ENCODE results near the gene C20orf96. TPM values are rescaled to one million over a fixed set of nuclear protein-coding genes. Genes with fewer than 3 reads are reported as not detected.

Gene C20orf96
- total RNA-seq, 1 donor from 2014 or later: 27.5 TPM

- no peak overlapping the region for H3K27ac Mint-ChIP-seq (ENCODE audit: unreplicated experiment)
- no peaks in the 10 kb centered on the region for H3K9me3 Mint-ChIP-seq (ENCODE audit: unreplicated experiment)
- H3K36me3 Mint-ChIP-seq (ENCODE audit: low read depth, unreplicated experiment): no peaks in the 10 kb centered on the region
- peaks cover 8% of the 10 kb centered on the region for H3K27me3 Mint-ChIP-seq (ENCODE audit: unreplicated experiment)
- DNase-seq (ENCODE audit: low spot score): no peak
- peaks cover 8% of the 10 kb centered on the region for H3K4me1 Mint-ChIP-seq (ENCODE audit: unreplicated experiment)
- H3K4me3 Mint-ChIP-seq (ENCODE audit: unreplicated experiment): no peak overlapping the region
- TF ChIP-seq, protein P1, sequence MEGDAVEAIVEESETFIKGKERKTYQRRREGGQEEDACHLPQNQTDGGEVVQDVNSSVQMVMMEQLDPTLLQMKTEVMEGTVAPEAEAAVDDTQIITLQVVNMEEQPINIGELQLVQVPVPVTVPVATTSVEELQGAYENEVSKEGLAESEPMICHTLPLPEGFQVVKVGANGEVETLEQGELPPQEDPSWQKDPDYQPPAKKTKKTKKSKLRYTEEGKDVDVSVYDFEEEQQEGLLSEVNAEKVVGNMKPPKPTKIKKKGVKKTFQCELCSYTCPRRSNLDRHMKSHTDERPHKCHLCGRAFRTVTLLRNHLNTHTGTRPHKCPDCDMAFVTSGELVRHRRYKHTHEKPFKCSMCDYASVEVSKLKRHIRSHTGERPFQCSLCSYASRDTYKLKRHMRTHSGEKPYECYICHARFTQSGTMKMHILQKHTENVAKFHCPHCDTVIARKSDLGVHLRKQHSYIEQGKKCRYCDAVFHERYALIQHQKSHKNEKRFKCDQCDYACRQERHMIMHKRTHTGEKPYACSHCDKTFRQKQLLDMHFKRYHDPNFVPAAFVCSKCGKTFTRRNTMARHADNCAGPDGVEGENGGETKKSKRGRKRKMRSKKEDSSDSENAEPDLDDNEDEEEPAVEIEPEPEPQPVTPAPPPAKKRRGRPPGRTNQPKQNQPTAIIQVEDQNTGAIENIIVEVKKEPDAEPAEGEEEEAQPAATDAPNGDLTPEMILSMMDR (IDR thresholded peaks at IDR 0.05; ENCODE audit: unreplicated experiment): no peak
These were observed 37.7 kb downstream of the C20orf96 start for GRCh38 chr20:252801-253200.

DNA sequence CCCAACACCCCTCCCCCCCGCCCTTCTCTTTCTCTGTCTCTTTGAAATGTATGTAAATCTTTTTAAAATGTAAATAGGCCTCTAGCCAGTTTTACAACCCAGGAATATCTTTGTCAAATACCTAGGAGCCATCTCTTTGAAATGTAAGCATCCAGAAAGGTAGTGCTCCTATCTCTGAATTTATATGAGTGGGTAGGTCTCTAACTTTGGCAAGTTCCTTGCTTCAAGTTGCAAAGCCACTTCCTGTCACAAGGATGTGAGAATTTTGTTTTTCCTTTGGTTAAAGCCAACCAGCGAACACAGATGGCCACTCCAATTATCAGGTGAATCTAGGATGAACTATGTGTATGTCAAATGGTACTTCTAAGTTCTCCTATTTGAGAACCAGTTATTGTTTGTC is 39.2 kb downstream of the C20orf96 start:
- DNase-seq (ENCODE audit: low spot score): no peak
- Mint-ChIP-seq H3K27me3 (ENCODE audit: unreplicated experiment) (peaks cover 8% of the 10 kb centered on the region), H3K4me1 (ENCODE audit: unreplicated experiment) (peaks cover 8% of the 10 kb centered on the region), H3K4me3 (ENCODE audit: unreplicated experiment) (no peak overlapping the region), H3K27ac (ENCODE audit: unreplicated experiment) (no peak overlapping the region), H3K36me3 (ENCODE audit: low read depth, unreplicated experiment) (no peaks in the 10 kb centered on the region), H3K9me3 (ENCODE audit: unreplicated experiment) (no peaks in the 10 kb centered on the region)
- TF ChIP-seq, protein P1 (IDR thresholded peaks at IDR 0.05; ENCODE audit: unreplicated experiment): no peak

DNA sequence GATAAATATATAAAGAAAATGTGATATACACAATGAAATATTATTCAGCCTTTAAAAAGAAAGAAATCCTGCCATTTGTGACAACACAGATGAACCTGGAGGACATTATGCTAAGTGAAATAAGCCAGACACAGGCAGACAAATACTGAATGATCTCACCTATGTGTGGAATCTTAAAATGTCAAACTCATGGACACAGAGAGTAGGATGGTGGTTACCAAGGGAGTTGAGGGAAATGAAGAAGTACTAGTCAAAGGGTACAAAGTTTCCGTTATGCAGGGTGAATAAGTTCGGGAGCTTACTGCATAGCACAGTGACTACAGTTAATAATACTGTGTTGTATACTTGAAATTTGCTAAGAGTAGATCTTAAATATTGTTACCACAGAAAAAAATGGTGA is 47.6 kb downstream of the C20orf96 start:
- Mint-ChIP-seq H3K9me3 (ENCODE audit: unreplicated experiment) (no peaks in the 10 kb centered on the region), H3K4me1 (ENCODE audit: unreplicated experiment) (no peaks in the 10 kb centered on the region), H3K4me3 (ENCODE audit: unreplicated experiment) (no peak overlapping the region), H3K27ac (ENCODE audit: unreplicated experiment) (no peak overlapping the region), H3K36me3 (ENCODE audit: low read depth, unreplicated experiment) (no peaks in the 10 kb centered on the region), H3K27me3 (ENCODE audit: unreplicated experiment) (peaks cover 5% of the 10 kb centered on the region)
- TF ChIP-seq, protein P1 (IDR thresholded peaks at IDR 0.05; ENCODE audit: unreplicated experiment): no peak
- DNase-seq (ENCODE audit: low spot score): no peak

DNA sequence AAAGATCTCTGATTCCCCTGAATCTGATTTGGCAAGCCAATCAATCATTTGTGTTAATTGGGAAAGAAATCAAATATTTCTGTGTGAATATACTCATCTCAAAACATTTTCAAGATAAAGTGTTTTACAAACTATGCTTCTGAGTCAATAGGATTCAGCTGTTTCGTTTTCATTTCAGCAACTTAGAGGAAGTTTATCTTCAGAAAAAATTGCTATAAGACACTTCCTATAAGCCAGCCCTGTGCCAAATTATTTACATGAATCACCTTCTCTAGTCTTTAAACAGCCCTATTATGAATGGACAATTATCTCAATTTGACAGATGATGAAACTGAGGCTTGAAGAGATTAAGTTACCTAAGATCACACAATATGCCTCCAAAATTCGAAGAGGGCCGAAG is 52.6 kb downstream of the C20orf96 start:
- Mint-ChIP-seq H3K27ac (ENCODE audit: unreplicated experiment) (no peak overlapping the region), H3K36me3 (ENCODE audit: low read depth, unreplicated experiment) (no peaks in the 10 kb centered on the region), H3K4me1 (ENCODE audit: unreplicated experiment) (no peaks in the 10 kb centered on the region), H3K4me3 (ENCODE audit: unreplicated experiment) (no peak overlapping the region), H3K27me3 (ENCODE audit: unreplicated experiment) (peaks cover 5% of the 10 kb centered on the region), H3K9me3 (ENCODE audit: unreplicated experiment) (no peaks in the 10 kb centered on the region)
- TF ChIP-seq, protein P1 (IDR thresholded peaks at IDR 0.05; ENCODE audit: unreplicated experiment): no peak
- DNase-seq (ENCODE audit: low spot score): no peak

DNA sequence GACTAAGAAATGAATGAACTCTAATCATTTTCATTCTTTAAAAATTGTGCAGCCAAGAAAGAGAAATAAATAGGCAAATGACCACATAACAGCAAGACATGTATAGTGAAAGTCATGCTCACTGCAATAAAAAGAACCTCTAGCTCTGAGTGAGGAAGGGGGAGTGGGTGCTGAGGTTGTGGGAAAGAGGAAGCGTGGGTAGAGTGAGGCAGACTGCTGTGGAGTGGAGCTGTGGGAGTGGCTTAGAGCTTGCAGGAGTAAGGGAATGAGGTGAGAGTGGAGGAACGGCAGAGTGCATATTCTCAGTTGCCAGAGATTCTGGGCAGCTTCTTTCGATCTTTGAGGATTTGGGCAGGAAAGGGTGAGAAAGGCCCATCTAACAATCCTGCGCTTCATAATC is 53.1 kb downstream of the C20orf96 start:
- no peaks in the 10 kb centered on the region for H3K36me3 Mint-ChIP-seq (ENCODE audit: low read depth, unreplicated experiment)
- H3K4me1 Mint-ChIP-seq (ENCODE audit: unreplicated experiment): no peaks in the 10 kb centered on the region
- TF ChIP-seq, protein P1 (IDR thresholded peaks at IDR 0.05; ENCODE audit: unreplicated experiment): no peak
- no peaks in the 10 kb centered on the region for H3K9me3 Mint-ChIP-seq (ENCODE audit: unreplicated experiment)
- H3K27ac Mint-ChIP-seq (ENCODE audit: unreplicated experiment): no peak overlapping the region
- H3K4me3 Mint-ChIP-seq (ENCODE audit: unreplicated experiment): no peak overlapping the region
- peaks cover 5% of the 10 kb centered on the region for H3K27me3 Mint-ChIP-seq (ENCODE audit: unreplicated experiment)
- no peak for DNase-seq (ENCODE audit: low spot score)
